Activated CD8-positive, alpha-beta T cell treated with anti-CD3 and anti-CD28 coated beads, Interleukin-2, amount 10 ng/mL, durations not matched to agents 7 days and 5 days (primary cell): ENCODE results near the gene GRHL1. TPM values are rescaled to one million over a fixed set of nuclear protein-coding genes. Genes with fewer than 3 reads are reported as not detected.
A peak's percentile ranks its signal among the peaks of the same experiment; 100 is the strongest.
"Not testable (repeated sequence)": the region's sequence is repeated elsewhere in the genome, so short reads cannot be mapped to it uniquely, and the experiment has no call there.

ENCODE experiments used
- ATAC-seq: fragments of 150-1000 bp; cut with Tn5 transposase; one replicate; pipeline ENCODE4 v1.10.0; 2021; ENCODE audit warnings: moderate library complexity
- CTCF ChIA-PET: fragments of 350-600 bp; sonication (Branson Sonifier 250); formaldehyde crosslinking; loops from one replicate; lab custom pipeline; 2021; ENCODE audit warnings: antibody characterized with exemption; lab: Charles Lee
- POLR2A ChIA-PET: fragments of 350-600 bp; sonication (Branson Sonifier 250); formaldehyde crosslinking; loops from one replicate; lab custom pipeline; 2021; ENCODE audit warnings: antibody characterized with exemption; lab: Charles Lee
- DNase-seq: peaks from one replicate; pipeline ENCODE4 v3.0.0-alpha.2; 2020
- H3K27ac Mint-ChIP-seq: one replicate; pipeline ENCODE4 v1.8.0; 2021; ENCODE audit warnings: mild to moderate bottlenecking, mixed read lengths
- H3K27me3 Mint-ChIP-seq: one replicate; pipeline ENCODE4 v1.8.0; 2021; ENCODE audit warnings: low read depth, mixed read lengths
- H3K36me3 Mint-ChIP-seq: one replicate; pipeline ENCODE4 v1.8.0; 2021; ENCODE audit warnings: low read depth, mixed read lengths
- H3K4me1 Mint-ChIP-seq: one replicate; pipeline ENCODE4 v1.8.0; 2021; ENCODE audit warnings: low read depth, mixed read lengths
- H3K4me3 Mint-ChIP-seq: one replicate; pipeline ENCODE4 v1.8.0; 2021; ENCODE audit warnings: mild to moderate bottlenecking, mixed read lengths
- H3K9me3 Mint-ChIP-seq: one replicate; pipeline ENCODE4 v1.8.0; 2022; ENCODE audit warnings: mixed read lengths; ENCODE audit not compliant: insufficient read depth
- total RNA-seq, 2 experiments: library from RNA; stranded (reverse); gene quantifications; one replicate each; pipeline ENCODE4 v1.2.3, GENCODE V29; 2021

Gene GRHL1
- total RNA-seq, 2 experiments from 2014 or later: 0.55 to 0.57 TPM

DNA sequence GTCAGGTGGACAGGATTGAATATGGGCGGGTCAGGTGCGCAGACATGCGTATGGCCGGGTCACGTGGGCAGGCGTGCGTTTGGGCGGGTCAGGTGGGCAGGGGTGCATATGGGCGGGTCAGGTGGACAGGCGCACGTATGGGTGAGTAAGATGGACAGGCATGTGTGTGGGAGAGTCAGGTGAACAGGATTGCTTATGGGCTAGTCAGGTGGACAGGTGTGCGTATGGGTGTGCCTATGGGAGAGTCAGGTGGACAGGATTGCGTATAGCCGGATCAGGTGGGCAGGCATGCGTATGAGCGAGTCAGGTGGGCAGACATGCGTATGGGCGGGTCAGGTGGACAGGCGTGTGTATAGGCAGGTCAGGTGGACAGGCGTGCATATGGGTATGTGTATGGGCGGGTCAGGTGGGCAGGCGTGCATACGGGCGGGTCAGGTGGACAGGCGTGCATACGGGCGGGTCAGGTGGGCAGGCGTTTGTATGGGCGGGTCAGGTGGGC is 61.5 kb downstream of the GRHL1 start:
- Mint-ChIP-seq H3K27ac (no peak overlapping the region), H3K36me3 (no peaks in the 10 kb centered on the region), H3K27me3 (peaks cover 2% of the 10 kb centered on the region), H3K4me3 (no peak overlapping the region), H3K9me3 (no peaks in the 10 kb centered on the region), H3K4me1 (no peaks in the 10 kb centered on the region)
- CTCF ChIA-PET: no interaction called here
- no peak for ATAC-seq
- no peak for DNase-seq
- POLR2A ChIA-PET: no interaction called here

GRCh38 chr2:10013651-10014417 is 62.3 kb downstream of the GRHL1 start:
- POLR2A ChIA-PET, H3K9me3 Mint-ChIP-seq, H3K4me1 Mint-ChIP-seq, DNase-seq, H3K36me3 Mint-ChIP-seq, H3K4me3 Mint-ChIP-seq, H3K27me3 Mint-ChIP-seq, H3K27ac Mint-ChIP-seq, ATAC-seq, CTCF ChIA-PET: not testable (repeated sequence)

GRCh38 chr2:10014418-10015190 is 63.1 kb downstream of the GRHL1 start:
- no peaks in the 10 kb centered on the region for H3K4me1 Mint-ChIP-seq
- ATAC-seq: no peak
- POLR2A ChIA-PET: no interaction called here

GRCh38 chr2:10015376-10015989 is 64.0 kb downstream of the GRHL1 start:
- H3K9me3 Mint-ChIP-seq, H3K4me1 Mint-ChIP-seq, DNase-seq, POLR2A ChIA-PET, CTCF ChIA-PET, H3K27ac Mint-ChIP-seq, ATAC-seq, H3K27me3 Mint-ChIP-seq, H3K36me3 Mint-ChIP-seq, H3K4me3 Mint-ChIP-seq: not testable (repeated sequence)

More at GRCh38 chr2:10014418-10015190, 63.1 kb downstream of the GRHL1 start:
- CTCF ChIA-PET: no interaction called here
- peaks cover 4% of the 10 kb centered on the region for H3K27me3 Mint-ChIP-seq
- H3K4me3 Mint-ChIP-seq: no peak overlapping the region
- DNase-seq: no peak
- H3K36me3 Mint-ChIP-seq: no peaks in the 10 kb centered on the region
- H3K9me3 Mint-ChIP-seq: no peaks in the 10 kb centered on the region
- H3K27ac Mint-ChIP-seq: no peak overlapping the region

- no peak overlapping the region for H3K4me3 Mint-ChIP-seq
- H3K36me3 Mint-ChIP-seq: no peaks in the 10 kb centered on the region
- peaks cover 4% of the 10 kb centered on the region for H3K27me3 Mint-ChIP-seq
- ChIA-PET CTCF (no interaction called here), POLR2A (no interaction called here)
- H3K9me3 Mint-ChIP-seq: no peaks in the 10 kb centered on the region
- H3K4me1 Mint-ChIP-seq: no peaks in the 10 kb centered on the region
- DNase-seq: no peak
- no peak overlapping the region for H3K27ac Mint-ChIP-seq
- no peak for ATAC-seq
These were observed 64.7 kb downstream of the GRHL1 start for GRCh38 chr2:10016001-10016801.

GRCh38 chr2:10016802-10017258 is 65.3 kb downstream of the GRHL1 start:
- Mint-ChIP-seq H3K4me1 (no peaks in the 10 kb centered on the region), H3K27me3 (peaks cover 4% of the 10 kb centered on the region), H3K4me3 (no peak overlapping the region), H3K36me3 (no peaks in the 10 kb centered on the region), H3K9me3 (no peaks in the 10 kb centered on the region), H3K27ac (peak overlapping the region; percentile 48)
- ChIA-PET CTCF (no interaction called here), POLR2A (no interaction called here)
- DNase-seq (no peak), ATAC-seq (no peak)

GRCh38 chr2:10017313-10017941 is 65.9 kb downstream of the GRHL1 start:
- H3K27me3 Mint-ChIP-seq: peaks cover 4% of the 10 kb centered on the region
- no peak overlapping the region for H3K27ac Mint-ChIP-seq
- no peaks in the 10 kb centered on the region for H3K4me1 Mint-ChIP-seq
- ChIA-PET CTCF (interaction anchor here (4.3 kb wide), 1 partner anchor 33 kb away, joined by 17 read pairs; no protein-coding TSS in a partner anchor), POLR2A (no interaction called here)
- no peak overlapping the region for H3K4me3 Mint-ChIP-seq
- no peaks in the 10 kb centered on the region for H3K9me3 Mint-ChIP-seq
- no peak for DNase-seq
- no peaks in the 10 kb centered on the region for H3K36me3 Mint-ChIP-seq
- ATAC-seq: no peak

GRCh38 chr2:10019174-10019573 is 67.7 kb downstream of the GRHL1 start:
- Mint-ChIP-seq H3K4me1 (no peaks in the 10 kb centered on the region), H3K27ac (no peak overlapping the region), H3K9me3 (no peaks in the 10 kb centered on the region), H3K27me3 (peaks cover 6% of the 10 kb centered on the region), H3K4me3 (no peak overlapping the region), H3K36me3 (no peaks in the 10 kb centered on the region)
- no peak for DNase-seq
- ATAC-seq: no peak
- POLR2A ChIA-PET: no interaction called here
- CTCF ChIA-PET: interaction anchor here (1.2 to 4.3 kb wide), 2 partner anchors 30 to 35 kb away, joined by 3 to 17 read pairs; no protein-coding TSS in a partner anchor

GRCh38 chr2:10019602-10020400 is 68.3 kb downstream of the GRHL1 start:
- DNase-seq: no peak
- Mint-ChIP-seq H3K9me3 (no peaks in the 10 kb centered on the region), H3K36me3 (no peaks in the 10 kb centered on the region), H3K4me1 (no peaks in the 10 kb centered on the region), H3K27me3 (peaks cover 6% of the 10 kb centered on the region), H3K27ac (no peak overlapping the region), H3K4me3 (no peak overlapping the region)
- ATAC-seq: no peak
- POLR2A ChIA-PET: no interaction called here
- CTCF ChIA-PET: interaction anchor here (1.0 to 4.3 kb wide), 3 partner anchors 29 to 220 kb away, joined by 3 to 17 read pairs (median 4); no protein-coding TSS in a partner anchor

- Mint-ChIP-seq H3K9me3 (no peaks in the 10 kb centered on the region), H3K27me3 (peaks cover 6% of the 10 kb centered on the region), H3K4me3 (no peak overlapping the region), H3K27ac (no peak overlapping the region), H3K4me1 (no peaks in the 10 kb centered on the region), H3K36me3 (no peaks in the 10 kb centered on the region)
- no peak for DNase-seq
- no peak for ATAC-seq
- ChIA-PET CTCF (interaction anchor here (1.3 kb wide), 1 partner anchor 207 kb away, joined by 6 read pairs; no protein-coding TSS in a partner anchor), POLR2A (no interaction called here)
These were observed 70.5 kb downstream of the GRHL1 start for GRCh38 chr2:10022041-10022421.
